H1 (cell line): ENCODE data around the gene GNB1L. TPM values are rescaled to one million over a fixed set of nuclear protein-coding genes. Genes with fewer than 3 reads are reported as not detected.

Source experiments
- CTCF ChIA-PET: fragments of 300-600 bp; sonication (Branson Sonifier 250); formaldehyde crosslinking; loops from one replicate; lab custom pipeline; 2021; ENCODE audit not compliant: partially characterized antibody; lab: Charles Lee
- POLR2A ChIA-PET: fragments of 300-600 bp; sonication (Branson Sonifier 250); formaldehyde crosslinking; loops from one replicate; lab custom pipeline; 2021; ENCODE audit warnings: inconsistent platforms; ENCODE audit not compliant: partially characterized antibody; lab: Charles Lee
- DNase-seq, 2 experiments: peaks; one replicate each; pipeline versions ENCODE4 v3.0.0 to v3.0.0-alpha.2; 2010 to 2022; ENCODE audit warnings: low spot score in 2 of 2, low read depth in 1 of 2, mixed read lengths in 1 of 2
- FAIRE-seq: peaks from 2 replicates; lab custom pipeline; 2011; peaks lifted over from hg19 to GRCh38; lab: Jason Lieb, UNC
- H2AFZ ChIP-seq: 2 replicates; pipeline ENCODE4 v1.8.1; 2012; ENCODE audit warnings: low read length, inconsistent platforms
- H2AK5ac ChIP-seq: 2 replicates; pipeline ENCODE4 v1.6.1; 2013; ENCODE audit warnings: low read depth, low read length
- H2BK120ac ChIP-seq: replicated peaks from 2 replicates; pipeline ENCODE3; 2013; ENCODE audit warnings: low read depth, low read length, inconsistent platforms
- H2BK12ac ChIP-seq: 2 replicates; pipeline ENCODE4 v1.6.1; 2013; ENCODE audit warnings: low read depth, low read length
- H2BK15ac ChIP-seq: 2 replicates; pipeline ENCODE4 v1.6.1; 2013; ENCODE audit warnings: low read length
- H2BK20ac ChIP-seq: 2 replicates; pipeline ENCODE4 v1.6.1; 2013; ENCODE audit warnings: low read length
- H2BK5ac ChIP-seq: 2 replicates; pipeline ENCODE4 v1.6.1; 2013; ENCODE audit warnings: low read depth, low read length
- H3K14ac ChIP-seq: 2 replicates; pipeline ENCODE4 v1.6.1; 2013; ENCODE audit warnings: inconsistent platforms; ENCODE audit not compliant: insufficient read length
- H3K18ac ChIP-seq: 2 replicates; pipeline ENCODE4 v1.6.1; 2013; ENCODE audit warnings: low read length; ENCODE audit errors: extremely low read depth
- H3K23ac ChIP-seq: 2 replicates; pipeline ENCODE4 v1.6.1; 2013; ENCODE audit warnings: inconsistent platforms; ENCODE audit not compliant: insufficient read length
- H3K23me2 ChIP-seq: 2 replicates; pipeline ENCODE4 v1.6.1; 2013; ENCODE audit warnings: low read depth, low read length
- H3K27ac ChIP-seq: 2 replicates; pipeline ENCODE4 v1.6.1; 2011; ENCODE audit warnings: low read depth, low read length, inconsistent platforms
- H3K27me3 ChIP-seq, 4 experiments: replicated peaks in 1 of 4; 1 replicate in 1 of 4; 2 replicates in 3 of 4; pipeline versions ENCODE4 v1.6.1 to v1.8.1; 2011 to 2013; ENCODE audit warnings: low read length in 3 of 4, mild to moderate bottlenecking in 3 of 4, inconsistent platforms in 2 of 4, mixed read lengths in 2 of 4, moderate library complexity in 1 of 4; ENCODE audit not compliant: control insufficient read depth in 3 of 4, insufficient read depth in 3 of 4; ENCODE audit errors: extremely low read depth in 1 of 4
- H3K36me3 ChIP-seq, 4 experiments: 2 replicates each; pipeline versions ENCODE4 v1.6.1 to v1.8.1; 2011 to 2013; ENCODE audit warnings: mild to moderate bottlenecking in 4 of 4, low read length in 3 of 4, moderate library complexity in 2 of 4, control low read depth in 1 of 4, inconsistent platforms in 1 of 4; ENCODE audit not compliant: insufficient read depth in 4 of 4, control insufficient read depth in 2 of 4
- H3K4ac ChIP-seq: replicated peaks from 2 replicates; pipeline ENCODE3; 2013; ENCODE audit warnings: low read length, low read depth, mixed read lengths, inconsistent platforms; ENCODE audit not compliant: insufficient read length
- H3K4me1 ChIP-seq, 4 experiments: replicated peaks in 1 of 4; 1 replicate in 1 of 4; 2 replicates in 3 of 4; pipeline versions ENCODE4 v1.6.1 to v1.8.1; 2011 to 2013; ENCODE audit warnings: low read length in 3 of 4, inconsistent platforms in 2 of 4, mixed read lengths in 1 of 4; ENCODE audit not compliant: insufficient read depth in 4 of 4, control insufficient read depth in 3 of 4
- H3K4me2 ChIP-seq, 2 experiments: 2 replicates each; pipeline versions ENCODE4 v1.6.1 to v1.8.1; 2011 to 2013; ENCODE audit warnings: low read depth in 2 of 2, low read length in 2 of 2, control low read depth in 1 of 2, inconsistent platforms in 1 of 2, mild to moderate bottlenecking in 1 of 2; ENCODE audit not compliant: insufficient read depth in 1 of 2
- H3K4me3 ChIP-seq, 4 experiments: fragments of 200-600, 300-600 bp in 1 of 4; sonication (generic), shearing (Covaris generic), sonication (Bioruptor Twin) in 1 of 4; 2 replicates each; pipeline versions ENCODE4 v1.5.1 to v1.8.1; 2011 to 2016; ENCODE audit warnings: low read length in 4 of 4, low read depth in 3 of 4, control low read depth in 2 of 4, inconsistent platforms in 2 of 4, mild to moderate bottlenecking in 2 of 4, mixed read lengths in 1 of 4, moderate library complexity in 1 of 4; ENCODE audit not compliant: insufficient read depth in 2 of 4; ENCODE audit errors: extremely low read depth in 1 of 4
- H3K56ac ChIP-seq: replicated peaks from 2 replicates; pipeline ENCODE3; 2013; ENCODE audit warnings: low read depth, mild to moderate bottlenecking, mixed read lengths, low read length, inconsistent platforms; ENCODE audit not compliant: insufficient read length
- H3K79me1 ChIP-seq: 2 replicates; pipeline ENCODE4 v1.6.1; 2013; ENCODE audit warnings: low read depth, low read length, control low read depth
- H3K79me2 ChIP-seq, 2 experiments: 2 replicates each; pipeline versions ENCODE4 v1.6.1 to v1.8.1; 2012 to 2013; ENCODE audit warnings: low read length in 2 of 2, mild to moderate bottlenecking in 2 of 2, inconsistent platforms in 1 of 2; ENCODE audit not compliant: insufficient read depth in 2 of 2, control insufficient read depth in 1 of 2
- H3K9ac ChIP-seq, 4 experiments: replicated peaks in 1 of 4; 1 replicate in 1 of 4; 2 replicates in 3 of 4; pipeline versions ENCODE4 v1.6.1 to v1.8.1; 2011 to 2013; ENCODE audit warnings: low read depth in 3 of 4, low read length in 3 of 4, control low read depth in 2 of 4, mild to moderate bottlenecking in 2 of 4, moderate library complexity in 2 of 4, inconsistent platforms in 1 of 4; ENCODE audit errors: extremely low read depth in 1 of 4
- H3K9me3 ChIP-seq, 2 experiments: 2 replicates each; pipeline versions ENCODE4 v1.6.1 to v1.8.1; 2012 to 2013; ENCODE audit warnings: mild to moderate bottlenecking in 2 of 2, moderate library complexity in 2 of 2, control low read depth in 1 of 2, inconsistent platforms in 1 of 2, low read depth in 1 of 2, low read length in 1 of 2, mixed read lengths in 1 of 2; ENCODE audit not compliant: insufficient read depth in 2 of 2
- H4K20me1 ChIP-seq, 2 experiments: replicated peaks in 1 of 2; 2 replicates each; pipeline versions ENCODE3 to v1.8.1; 2011 to 2013; ENCODE audit warnings: inconsistent platforms in 2 of 2, low read length in 2 of 2, mild to moderate bottlenecking in 1 of 2; ENCODE audit not compliant: insufficient read depth in 2 of 2, control insufficient read depth in 1 of 2
- H4K5ac ChIP-seq: 2 replicates; pipeline ENCODE4 v1.6.1; 2013; ENCODE audit warnings: low read length, low read depth, mixed read lengths, inconsistent platforms; ENCODE audit not compliant: insufficient read length
- H4K8ac ChIP-seq: 2 replicates; pipeline ENCODE4 v1.8.0; 2013; ENCODE audit warnings: mild to moderate bottlenecking, moderate library complexity, low read length, inconsistent platforms; ENCODE audit not compliant: insufficient read depth; ENCODE audit errors: extremely low read depth
- H4K91ac ChIP-seq: replicated peaks from 2 replicates; pipeline ENCODE3; 2013; ENCODE audit warnings: low read length, mixed read lengths, inconsistent platforms; ENCODE audit not compliant: insufficient read length
- BRCA1 ChIP-seq: IDR thresholded peaks from 2 replicates; pipeline ENCODE4 v1.6.1; 2012; ENCODE audit warnings: low read depth, low read length, improper control_type of control experiment
- CHD1 ChIP-seq: IDR thresholded peaks from 2 replicates; pipeline ENCODE4 v1.6.1; 2012; ENCODE audit warnings: low read depth, low read length, improper control_type of control experiment
- EGR1 ChIP-seq: IDR thresholded peaks from 2 replicates; pipeline ENCODE4 v1.6.1; 2011; ENCODE audit warnings: low read depth, low read length, borderline replicate concordance
- EP300 ChIP-seq, 2 experiments: IDR thresholded peaks; 1 replicate in 1 of 2; 2 replicates in 1 of 2; pipeline ENCODE4 v1.6.1; 2011 to 2012; ENCODE audit warnings: low read depth in 2 of 2, low read length in 2 of 2, mild to moderate bottlenecking in 2 of 2, borderline replicate concordance in 1 of 2, inconsistent platforms in 1 of 2, moderate library complexity in 1 of 2
- HDAC2 ChIP-seq, 2 experiments: fragments of 300-600 bp in 1 of 2; sonication (generic) in 1 of 2; IDR thresholded peaks; 2 replicates each; pipeline ENCODE4 v1.6.1; 2011 to 2012; ENCODE audit warnings: low read depth in 2 of 2, low read length in 2 of 2, mild to moderate bottlenecking in 2 of 2, moderate library complexity in 2 of 2, borderline replicate concordance in 1 of 2, inconsistent platforms in 1 of 2
- HDAC6 ChIP-seq: IDR thresholded peaks from one replicate; pipeline ENCODE4 v1.7.1; 2012; ENCODE audit warnings: low read depth, mild to moderate bottlenecking, inconsistent platforms, low read length, moderate library complexity
- KDM4A ChIP-seq: IDR thresholded peaks from one replicate; pipeline ENCODE4 v1.7.1; 2012; ENCODE audit warnings: low read depth, mild to moderate bottlenecking, moderate library complexity, low read length, inconsistent platforms; ENCODE audit not compliant: severe bottlenecking
- NRF1 ChIP-seq: IDR thresholded peaks from 2 replicates; pipeline ENCODE4 v1.6.1; 2011; ENCODE audit warnings: mild to moderate bottlenecking, low read depth, low read length, improper control_type of control experiment
- SP4 ChIP-seq: IDR thresholded peaks from 2 replicates; pipeline ENCODE4 v1.6.1; 2012; ENCODE audit warnings: low read length, inconsistent platforms
- TBP ChIP-seq: IDR thresholded peaks from 2 replicates; pipeline ENCODE4 v1.6.1; 2011; ENCODE audit warnings: low read depth, low read length, improper control_type of control experiment
- USF2 ChIP-seq: IDR thresholded peaks from 2 replicates; pipeline ENCODE4 v1.6.1; 2011; ENCODE audit warnings: low read length, improper control_type of control experiment
- WGBS, 2 experiments: shearing (Covaris generic) in 1 of 2; methylation state at CpG; one replicate each; pipeline versions ENCODE4 v1.1.6 to v1.1.7; 2013 to 2015; ENCODE audit warnings: low lambda C conversion rate in 2 of 2, mixed read lengths in 2 of 2, inconsistent platforms in 1 of 2, low coverage in 1 of 2, missing lambda C conversion rate in 1 of 2; ENCODE audit not compliant: insufficient replicate concordance in 2 of 2, insufficient coverage in 1 of 2, insufficient read length in 1 of 2; ENCODE audit errors: extremely low coverage in 1 of 2, missing lambda C conversion rate in 1 of 2; 5-methylcytosine and 5-hydroxymethylcytosine counted together
- polyA plus RNA-seq, 7 experiments: library from polyadenylated mRNA; depleted of rRNA in 3 of 7; stranded (reverse) in 5 of 7; unstranded in 2 of 7; fragments of >200 nt in 5 of 7; fragments of 200-250 nt in 2 of 7; gene quantifications; 1 replicate in 5 of 7; 2 replicates in 1 of 7; 4 replicates in 1 of 7; pipeline versions ENCODE4 v1.2.1 to v1.2.3, GENCODE V29; 2011 to 2013; ENCODE audit warnings: missing spikeins in 2 of 7, mixed read lengths in 2 of 7
- total RNA-seq: library from RNA; stranded (reverse); fragmentation: NEBNext Ultra II Directional; extraction: Animal tissue kit (Norgen Biotek cat#: 25700); gene quantifications from 2 replicates; pipeline ENCODE4 v1.2.1, GENCODE V29; 2021

GNB1L gene
- total and polyA plus RNA-seq, 2 of the 8 experiments (the other 6 are each of a cell fraction or from before 2014, with no cell fraction given), result 14.0 to 15.6 TPM

GRCh38 chr22:19751497-19752245 lies 103.0 kb downstream of the GNB1L start:
- H3K18ac ChIP-seq, result no peak overlapping the region
- DNase-seq (no peak), FAIRE-seq (no peak)
- H3K4me3 ChIP-seq, result no peak overlapping the region
- H2BK12ac ChIP-seq, result no peak overlapping the region
- H3K23me2 ChIP-seq, result no peaks in the 10 kb centered on the region; the same call in 1 of the 2 replicates
- CTCF ChIA-PET, result interaction anchor here (0.7 to 16.5 kb wide), 10 partner anchors 10 to 166 kb away, joined by 3 to 168 read pairs (median 6); partner anchors contain the start of gene GP1BB
- peaks cover 35 to 48% (median 43%) of the 10 kb centered on the region in 4 experiments for H3K27me3 ChIP-seq
- no peak overlapping the region for H3K14ac ChIP-seq
- H2AFZ ChIP-seq, result no peak overlapping the region
- WGBS, 2 experiments, result 83% methylated on average over 14 of the region's 14 CpGs; no CpG with 5 or more reads in 1 of the 2 experiments
- no peaks in the 10 kb centered on the region for H3K9me3 ChIP-seq
- no peak overlapping the region for H4K5ac ChIP-seq
- no peak overlapping the region for H2BK5ac ChIP-seq
- H3K4ac ChIP-seq, result no peak overlapping the region
- no peak overlapping the region for H3K56ac ChIP-seq
- H3K79me1 ChIP-seq, result no peaks in the 10 kb centered on the region
- no peak overlapping the region for H3K4me2 ChIP-seq
- peaks cover 6 to 12% of the 10 kb centered on the region in 2 experiments for H4K20me1 ChIP-seq
- no peak overlapping the region for H3K9ac ChIP-seq
- H2AK5ac ChIP-seq, result no peak overlapping the region; the same call in 1 of the 2 replicates
- no peak overlapping the region for H3K27ac ChIP-seq
- peaks cover 0 to 17% (median 7%) of the 10 kb centered on the region in 4 experiments; a peak in 5 of 7 replicates for H3K4me1 ChIP-seq
- H3K36me3 ChIP-seq, result no peaks in the 10 kb centered on the region; a peak in 1 of 8 replicates
- H2BK15ac ChIP-seq, result no peak overlapping the region
- no peaks in the 10 kb centered on the region for H3K79me2 ChIP-seq
- no peak overlapping the region for H3K23ac ChIP-seq
- no peak overlapping the region for H4K8ac ChIP-seq
- no peak overlapping the region for H4K91ac ChIP-seq
- POLR2A ChIA-PET, result interaction anchor here (1.5 kb wide), 1 partner anchor 28 kb away, joined by 3 read pairs; the partner anchor contains the start of gene GP1BB
- H2BK20ac ChIP-seq, result no peak overlapping the region
- H2BK120ac ChIP-seq, result no peak overlapping the region
- TF ChIP-seq SP4, result no peak
- no peak for TF ChIP-seq CHD1
- TF ChIP-seq EGR1, result no peak
- TF ChIP-seq HDAC2 (IDR thresholded peaks at IDR 0.05; ENCODE audit: borderline replicate concordance in 1 of 2, low read depth in 2 of 2, low read length in 2 of 2), result no peak
- TF ChIP-seq EP300 (IDR thresholded peaks at IDR 0.05; ENCODE audit: borderline replicate concordance in 1 of 2, low read depth in 2 of 2, low read length in 2 of 2), result no peak
- no peak for TF ChIP-seq TBP
- no peak for TF ChIP-seq NRF1
- no peak for TF ChIP-seq KDM4A
- no peak for TF ChIP-seq HDAC6
- TF ChIP-seq BRCA1, result no peak
- no peak for TF ChIP-seq USF2
